Transverse colon (tissue), 4 donors: ENCODE results near the gene CEP41. TPM values are rescaled to one million over a fixed set of nuclear protein-coding genes. Genes with fewer than 3 reads are reported as not detected.

Experiments used
- DNase-seq: peaks from one replicate; pipeline ENCODE4 v3.0.0-alpha.2; 2019
- H3K27ac ChIP-seq, 4 donors: fragments of 200-600 bp; sonication (generic); 2 replicates each; pipeline ENCODE4 v1.5.1; 2016 to 2018; ENCODE audit warnings: inconsistent platforms in 4 of 4
- H3K27me3 ChIP-seq: fragments of 200-600 bp; sonication (generic); 2 replicates; pipeline ENCODE4 v1.5.1; 2017; ENCODE audit warnings: inconsistent platforms
- H3K36me3 ChIP-seq, 4 donors: fragments of 200-600 bp; sonication (generic); 2 replicates each; pipeline ENCODE4 v1.5.1; 2017 to 2019; ENCODE audit warnings: inconsistent platforms in 4 of 4
- H3K4me1 ChIP-seq, 4 donors: fragments of 200-600 bp; sonication (generic); 2 replicates each; pipeline ENCODE4 v1.5.1; 2017 to 2020; ENCODE audit warnings: inconsistent platforms in 4 of 4
- H3K4me3 ChIP-seq, 4 donors: fragments of 200-600 bp; sonication (generic); 1 replicate in 1 of 4; 2 replicates in 3 of 4; pipeline versions ENCODE4 v1.5.1 to v1.6.1; 2017 to 2019; ENCODE audit warnings: inconsistent platforms in 4 of 4
- H3K9me3 ChIP-seq, 2 donors: fragments of 200-600 bp; sonication (generic); 2 replicates each; pipeline ENCODE4 v1.5.1; 2017 to 2019; ENCODE audit warnings: inconsistent platforms in 2 of 2
- EP300 ChIP-seq: sonication (generic); formaldehyde crosslinking; IDR thresholded peaks from one replicate; pipeline ENCODE4 v1.6.1; 2017; ENCODE audit warnings: antibody characterized with exemption, low read depth
- POLR2A ChIP-seq: fragments of 450-650 bp; IDR thresholded peaks from one replicate; pipeline ENCODE4 v1.6.1; 2016; ENCODE audit warnings: antibody characterized with exemption, mild to moderate bottlenecking, moderate library complexity
- POLR2AphosphoS5 ChIP-seq, 3 donors: sonication (generic); formaldehyde crosslinking; IDR thresholded peaks; one replicate each; pipeline ENCODE4 v1.6.1; 2016; ENCODE audit warnings: antibody characterized with exemption in 3 of 3
- WGBS, 2 donors: methylation state at CpG; one replicate each; pipeline ENCODE4 v1.1.5; 2018; ENCODE audit warnings: low coverage in 1 of 2; 5-methylcytosine and 5-hydroxymethylcytosine counted together
- in situ Hi-C, 4 donors: fragments of 200-750 bp; cut with MboI; loops; one replicate each; pipeline versions ENCODE4 v1.15.0 to v1.15.1; 2017; ENCODE audit warnings: low sequenced_read_pairs in 3 of 4, low pct_ligation_motif_present in 1 of 4, low pct_unique_long_range_greater_than_20kb in 1 of 4
- intact Hi-C: fragments of 100-400 bp; cut with DNase I; formaldehyde crosslinking; loops from one replicate; pipeline ENCODE4 v1.15.1; 2023; ENCODE audit warnings: low total_unique reads
- small RNA-seq, 4 donors: library from RNA; depleted of rRNA; stranded (forward); fragments of <200 nt; gene quantifications; one replicate each; pipeline ENCODE3, GENCODE V24; 2016
- total RNA-seq, 4 donors: library from RNA; depleted of rRNA; stranded (reverse); fragments of >200 nt; gene quantifications; one replicate each; pipeline ENCODE4 v1.1.0, GENCODE V29; 2016
- TF ChIP-seq, protein P1 (sequence below), 5 experiments: fragments of 200-600 bp in 3 of 5; fragments of 450-650 bp in 2 of 5; sonication (generic) in 3 of 5; IDR thresholded peaks; 1 replicate in 2 of 5; 2 replicates in 3 of 5; pipeline ENCODE4 v1.5.1; 2016 to 2017; ENCODE audit warnings: antibody characterized with exemption in 5 of 5, inconsistent platforms in 3 of 5, mild to moderate bottlenecking in 2 of 5, moderate library complexity in 1 of 5

Gene CEP41
- total RNA-seq, 4 donors from 2014 or later: 0.75 to 4.8 (median 2.7) TPM; not detected in 1

DNA sequence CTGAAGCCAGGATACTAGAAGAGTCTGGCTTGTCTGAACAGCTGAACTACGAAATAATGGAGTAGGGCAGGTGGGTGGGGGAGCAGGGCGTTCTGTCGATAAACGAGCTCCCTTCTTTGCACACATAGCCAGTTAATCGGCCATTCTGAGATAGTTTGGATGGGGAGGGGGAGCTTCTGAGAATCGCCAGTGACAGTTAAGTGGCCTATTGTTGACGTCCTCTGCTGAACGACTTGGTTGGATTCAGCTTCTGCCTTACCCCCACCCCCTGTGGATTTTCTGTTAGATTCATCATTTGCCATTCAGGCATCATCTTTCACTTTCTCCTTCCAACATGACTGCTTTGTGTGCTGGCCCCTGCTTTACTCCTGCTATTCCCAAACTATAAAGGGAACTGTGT lies 95.7 kb downstream of the CEP41 start:
- WGBS, 2 donors: 76 to 92% methylated on average over 5 to 8 of the region's 8 CpGs
- H3K9me3 ChIP-seq: no peaks in the 10 kb centered on the region
- no peak overlapping the region for H3K4me3 ChIP-seq
- TF ChIP-seq POLR2A (no peak), EP300 (no peak), POLR2AphosphoS5 (IDR thresholded peaks at IDR 0.05) (no peak)
- TF ChIP-seq, protein P1, sequence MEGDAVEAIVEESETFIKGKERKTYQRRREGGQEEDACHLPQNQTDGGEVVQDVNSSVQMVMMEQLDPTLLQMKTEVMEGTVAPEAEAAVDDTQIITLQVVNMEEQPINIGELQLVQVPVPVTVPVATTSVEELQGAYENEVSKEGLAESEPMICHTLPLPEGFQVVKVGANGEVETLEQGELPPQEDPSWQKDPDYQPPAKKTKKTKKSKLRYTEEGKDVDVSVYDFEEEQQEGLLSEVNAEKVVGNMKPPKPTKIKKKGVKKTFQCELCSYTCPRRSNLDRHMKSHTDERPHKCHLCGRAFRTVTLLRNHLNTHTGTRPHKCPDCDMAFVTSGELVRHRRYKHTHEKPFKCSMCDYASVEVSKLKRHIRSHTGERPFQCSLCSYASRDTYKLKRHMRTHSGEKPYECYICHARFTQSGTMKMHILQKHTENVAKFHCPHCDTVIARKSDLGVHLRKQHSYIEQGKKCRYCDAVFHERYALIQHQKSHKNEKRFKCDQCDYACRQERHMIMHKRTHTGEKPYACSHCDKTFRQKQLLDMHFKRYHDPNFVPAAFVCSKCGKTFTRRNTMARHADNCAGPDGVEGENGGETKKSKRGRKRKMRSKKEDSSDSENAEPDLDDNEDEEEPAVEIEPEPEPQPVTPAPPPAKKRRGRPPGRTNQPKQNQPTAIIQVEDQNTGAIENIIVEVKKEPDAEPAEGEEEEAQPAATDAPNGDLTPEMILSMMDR (IDR thresholded peaks at IDR 0.05): no peak
- H3K4me1 ChIP-seq: no peaks in the 10 kb centered on the region
- H3K27me3 ChIP-seq: no peaks in the 10 kb centered on the region
- DNase-seq: no peak
- intact Hi-C loops (no loop called here), in situ Hi-C loops (no loop called here)
- H3K36me3 ChIP-seq: no peaks in the 10 kb centered on the region
- no peak overlapping the region for H3K27ac ChIP-seq

DNA sequence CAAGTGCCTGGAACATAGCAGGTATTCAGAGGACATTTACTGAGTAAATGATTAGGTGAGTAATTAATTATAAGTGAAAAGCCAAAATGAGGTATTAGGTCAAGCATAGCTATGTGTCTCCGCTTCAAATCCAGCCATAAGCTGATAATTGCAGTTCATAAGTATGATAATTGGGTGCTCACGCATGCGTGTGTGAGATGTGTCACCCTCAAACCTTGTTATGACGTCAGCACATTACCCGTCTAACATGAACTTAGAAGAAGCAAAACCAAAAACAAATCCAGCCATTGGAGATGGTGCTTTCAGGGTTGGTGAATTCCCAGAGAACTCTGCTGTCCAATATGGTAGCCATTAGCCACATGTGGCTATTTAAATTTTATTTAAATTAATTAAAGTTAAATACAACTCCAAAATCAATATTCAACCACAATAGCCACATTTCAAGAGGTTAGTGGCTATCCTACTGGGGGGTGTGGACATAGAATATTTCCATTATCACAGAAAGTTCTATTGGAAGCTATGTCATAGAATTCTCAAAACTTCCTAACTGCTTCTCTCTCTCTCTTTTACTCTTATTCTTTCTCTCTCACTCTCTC lies 96.4 kb downstream of the CEP41 start, which contains the start of gene CPA5:
Gene CPA5 (plus strand): TSS at position 546 of the 596 bp plus-strand sequence. CDS start 1,670 bp downstream, outside the sequence.
- intact Hi-C loops (no loop called here), in situ Hi-C loops (no loop called here)
- WGBS, 2 donors: 92% methylated on average over 5 of the region's 5 CpGs
- H3K4me3 ChIP-seq: no peak within 1 kb of the TSS
- no peaks in the 10 kb centered on the region for H3K36me3 ChIP-seq
- no peaks in the 10 kb centered on the region for H3K27me3 ChIP-seq
- no peak within 1 kb of the TSS for H3K27ac ChIP-seq
- H3K4me1 ChIP-seq: no peaks in the 10 kb centered on the region
- TF ChIP-seq, protein P1 (IDR thresholded peaks at IDR 0.05): no peak
- TF ChIP-seq EP300: no peak
- no peak for TF ChIP-seq POLR2AphosphoS5 (IDR thresholded peaks at IDR 0.05)
- TF ChIP-seq POLR2A: no peak
- DNase-seq: no peak
- no peaks in the 10 kb centered on the region for H3K9me3 ChIP-seq

Small RNA genes lying within 50 kb of the gene (small RNA-seq; reads per million reads assigned to genes)
- 0 reads per million in 4 donors for gene RF02148
- gene RF02149: 0 reads per million in 4 donors
- gene RF02150: 0 reads per million in 4 donors

Other genes starting within 250 kb of the CEP41 start
- gene TMEM209, start 235.6 kb downstream of the CEP41 start, total RNA-seq: 10 to 100 TPM in 3 of 4 donors, 1 to 10 TPM in 1; 8.6 to 57.5 (median 17.8) TPM
- not detected for gene SSMEM1, start 233.2 kb downstream of the CEP41 start, total RNA-seq
- gene CPA2, start 174.2 kb downstream of the CEP41 start, total RNA-seq: 1 to 10 TPM in 1 of 4 donors, under 1 TPM in 1, not detected in 2; 0.48 to 1.6 TPM
- gene CPA4, start 147.9 kb downstream of the CEP41 start, total RNA-seq: not detected
- gene CPA5, start 96.2 kb downstream of the CEP41 start, total RNA-seq: not detected
- not detected for gene CPA1, start 60.5 kb downstream of the CEP41 start, total RNA-seq
- 10 to 100 TPM in 3 of 4 donors, 1 to 10 TPM in 1; 4.0 to 49.0 (median 34.6) TPM for gene MEST, start 51.1 kb upstream of the CEP41 start, total RNA-seq
- gene COPG2, start 227.7 kb upstream of the CEP41 start, total RNA-seq: 10 to 100 TPM in 1 of 4 donors, 1 to 10 TPM in 3; 3.4 to 19.7 (median 7.4) TPM
- gene TSGA13, start 245.5 kb upstream of the CEP41 start, total RNA-seq: not detected